ENCODE results near the gene PRDM16. TPM values are rescaled to one million over a fixed set of nuclear protein-coding genes. Genes with fewer than 3 reads are reported as not detected.

Gene PRDM16
- total and polyA plus RNA-seq, 2 donors (not counting 1 experiment from before 2014, with no cell fraction given) = 0.03 to 0.12 TPM

DNA sequence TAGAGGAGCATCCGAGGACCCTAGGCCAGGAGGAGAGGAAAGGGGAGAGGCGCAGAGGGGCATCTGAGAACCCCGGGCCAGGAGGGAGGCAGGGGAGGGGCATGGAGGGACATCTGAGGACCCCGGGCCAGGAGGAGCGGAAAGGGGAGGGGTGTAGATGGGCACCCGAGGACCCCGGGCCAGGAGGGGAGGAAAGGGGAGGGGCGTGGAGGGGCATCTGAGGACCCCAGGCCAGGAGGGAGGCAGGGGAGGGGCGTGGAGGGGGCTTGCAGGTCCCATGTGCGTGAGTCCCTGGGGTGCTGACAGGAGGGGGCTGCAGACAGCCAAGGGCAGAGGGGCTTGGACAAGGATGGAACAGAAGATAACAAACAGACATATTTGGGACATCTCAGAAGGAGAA, 195.5 kb downstream of the PRDM16 start:
- POLR2A ChIA-PET = no interaction called here
- no peak overlapping the region for H3K4me3 Mint-ChIP-seq

More for the DNA sequence above, 195.5 kb downstream of the PRDM16 start:
- no peaks in the 10 kb centered on the region for H3K4me1 Mint-ChIP-seq
- Histone ChIP-seq H4K20me1 (ENCODE audit: control insufficient read depth, insufficient read depth, low read length, poor library complexity, severe bottlenecking) (no peaks in the 10 kb centered on the region), H3K4me2 (replicated peaks; ENCODE audit: low read depth, low read length, poor library complexity, severe bottlenecking) (no peak overlapping the region), H3K79me2 (ENCODE audit: control insufficient read depth, insufficient read depth, low read length) (no peaks in the 10 kb centered on the region), H3K27ac (ENCODE audit: low read length in 2 of 2) (no peak overlapping the region), H3K27me3 (replicated peaks in 1 of 4; ENCODE audit: control extremely low read depth in 1 of 4, control insufficient read depth in 3 of 4, insufficient read depth in 4 of 4, low read length in 3 of 4) (no peaks in the 10 kb centered on the region), H2AFZ (ENCODE audit: insufficient read depth, low read depth, low read length, poor library complexity, severe bottlenecking) (no peak overlapping the region), H3K4me3 (ENCODE audit: control extremely low read depth in 1 of 5, extremely low read depth in 1 of 5, insufficient read depth in 1 of 5, low read depth in 2 of 5, low read length in 4 of 5) (no peak overlapping the region), H3K9ac (ENCODE audit: low read length) (no peak overlapping the region), H3K4me1 (ENCODE audit: control insufficient read depth in 2 of 2, insufficient read depth in 2 of 2, low read length in 2 of 2) (no peaks in the 10 kb centered on the region), H3K36me3 (replicated peaks in 1 of 2; ENCODE audit: control extremely low read depth in 1 of 2, control insufficient read depth in 1 of 2, extremely low read depth in 1 of 2, insufficient read depth in 2 of 2, low read length in 1 of 2) (no peaks in the 10 kb centered on the region), H3K9me3 (ENCODE audit: control extremely low read depth in 1 of 3, control insufficient read depth in 2 of 3, insufficient read depth in 1 of 3, low read length in 2 of 3) (peaks cover 0 to 6% (median 0%) of the 10 kb centered on the region in 3 donors)
- no peak overlapping the region for H3K27ac Mint-ChIP-seq
- no peaks in the 10 kb centered on the region for H3K27me3 Mint-ChIP-seq
- intact Hi-C loops (cut with micrococcal nuclease) = no loop called here
- 84% methylated on average over 8 of the region's 10 CpGs for WGBS (ENCODE audit: insufficient coverage)
- H3K9me3 Mint-ChIP-seq (ENCODE audit: insufficient read depth) = peaks cover 3% of the 10 kb centered on the region
- CTCF ChIA-PET = no interaction called here
- DNase-seq = no peak
- no peak for ATAC-seq (ENCODE audit: low read depth)
- no peak for TF ChIP-seq CTCF (IDR thresholded peaks at IDR 0.05)
- no peak for TF ChIP-seq EZH2 (IDR thresholded peaks at IDR 0.05; ENCODE audit: borderline replicate concordance, insufficient read depth, low read depth, low read length, poor library complexity, severe bottlenecking)
